ENCODE measurements around the gene ARL5A.

DNA sequence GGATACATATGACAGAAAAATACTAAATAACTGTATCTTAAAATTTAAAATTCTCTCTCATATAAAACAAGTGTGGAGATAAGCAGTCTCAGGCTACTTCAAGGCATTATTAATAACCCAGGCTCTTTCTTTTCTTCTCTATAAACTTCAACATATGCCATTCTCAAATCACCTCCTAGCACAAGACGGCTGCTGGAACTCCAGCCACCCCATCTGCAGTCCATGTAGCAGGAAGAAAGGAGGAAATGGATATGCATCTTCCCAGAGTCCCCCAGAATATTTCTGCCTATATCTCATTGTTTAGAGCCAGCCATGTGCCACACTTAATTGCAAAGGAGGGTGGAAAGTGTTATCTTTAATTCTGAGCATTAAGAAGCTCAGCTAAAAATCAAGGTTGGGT lies 58.6 kb downstream of the ARL5A start:
- TF ChIP-seq, protein P1, sequence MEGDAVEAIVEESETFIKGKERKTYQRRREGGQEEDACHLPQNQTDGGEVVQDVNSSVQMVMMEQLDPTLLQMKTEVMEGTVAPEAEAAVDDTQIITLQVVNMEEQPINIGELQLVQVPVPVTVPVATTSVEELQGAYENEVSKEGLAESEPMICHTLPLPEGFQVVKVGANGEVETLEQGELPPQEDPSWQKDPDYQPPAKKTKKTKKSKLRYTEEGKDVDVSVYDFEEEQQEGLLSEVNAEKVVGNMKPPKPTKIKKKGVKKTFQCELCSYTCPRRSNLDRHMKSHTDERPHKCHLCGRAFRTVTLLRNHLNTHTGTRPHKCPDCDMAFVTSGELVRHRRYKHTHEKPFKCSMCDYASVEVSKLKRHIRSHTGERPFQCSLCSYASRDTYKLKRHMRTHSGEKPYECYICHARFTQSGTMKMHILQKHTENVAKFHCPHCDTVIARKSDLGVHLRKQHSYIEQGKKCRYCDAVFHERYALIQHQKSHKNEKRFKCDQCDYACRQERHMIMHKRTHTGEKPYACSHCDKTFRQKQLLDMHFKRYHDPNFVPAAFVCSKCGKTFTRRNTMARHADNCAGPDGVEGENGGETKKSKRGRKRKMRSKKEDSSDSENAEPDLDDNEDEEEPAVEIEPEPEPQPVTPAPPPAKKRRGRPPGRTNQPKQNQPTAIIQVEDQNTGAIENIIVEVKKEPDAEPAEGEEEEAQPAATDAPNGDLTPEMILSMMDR (IDR thresholded peaks at IDR 0.05), result no peak
- no peak for TF ChIP-seq POLR2A (IDR thresholded peaks at IDR 0.05)

All from heart left ventricle (tissue), 13 donors.